NCI-H2081 (cell line): ENCODE data around the gene LSP1.
"Not testable (repeated sequence)": the region's sequence is repeated elsewhere in the genome, so short reads cannot be mapped to it uniquely, and the experiment has no call there.

ENCODE experiments used
- DNase-seq, 2 experiments: peaks; one replicate each; lab custom pipeline; 2025; lab: John Stamatoyannopoulos, UW

LSP1 gene

DNA sequence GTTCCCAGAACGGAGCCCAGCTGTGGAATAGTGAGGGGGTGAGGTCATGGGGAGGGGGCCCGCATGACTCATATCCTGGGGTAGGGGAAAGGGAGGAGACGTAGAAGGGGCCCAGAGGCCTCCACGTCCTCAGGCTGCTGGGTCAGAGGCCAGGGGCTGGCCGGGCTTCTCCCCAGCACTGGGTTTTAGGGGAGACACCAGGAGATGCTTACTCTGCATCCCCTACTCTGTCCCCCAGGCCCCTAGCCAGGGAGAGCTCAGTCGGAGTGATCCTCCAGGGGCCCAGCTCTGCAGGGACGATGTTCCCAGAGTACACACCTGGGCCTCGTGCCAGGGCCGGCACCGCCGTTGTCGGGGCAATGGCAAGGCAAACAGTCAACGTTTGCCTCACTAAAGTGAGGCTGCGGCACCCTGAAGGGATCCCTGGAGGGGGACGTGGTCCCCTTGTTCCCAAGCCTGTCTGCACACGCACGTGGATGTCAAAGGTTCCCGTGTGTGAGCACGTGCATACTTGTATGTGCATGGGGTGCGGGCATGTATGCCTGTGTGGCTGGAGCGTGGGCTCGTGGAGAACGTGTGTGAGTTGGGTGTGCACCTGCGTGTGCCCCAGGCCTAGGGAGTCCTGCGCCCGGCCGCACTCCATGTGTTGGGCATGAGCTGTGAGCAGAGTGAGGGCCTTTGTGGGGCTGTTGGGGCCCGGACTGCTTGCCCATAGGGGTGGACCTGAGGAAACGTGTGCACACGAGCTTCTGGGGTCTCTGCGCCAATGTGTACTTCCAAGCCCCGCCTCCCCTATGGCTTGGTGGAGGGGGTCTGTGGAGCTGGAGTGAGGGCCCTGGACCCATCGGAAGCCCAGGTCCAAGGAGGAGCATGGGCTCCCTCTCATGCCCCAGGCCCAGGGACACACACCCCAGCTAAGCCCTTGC lies 24.6 kb downstream of the LSP1 start:
- peak; percentile 31 to 75 for DNase-seq

DNA sequence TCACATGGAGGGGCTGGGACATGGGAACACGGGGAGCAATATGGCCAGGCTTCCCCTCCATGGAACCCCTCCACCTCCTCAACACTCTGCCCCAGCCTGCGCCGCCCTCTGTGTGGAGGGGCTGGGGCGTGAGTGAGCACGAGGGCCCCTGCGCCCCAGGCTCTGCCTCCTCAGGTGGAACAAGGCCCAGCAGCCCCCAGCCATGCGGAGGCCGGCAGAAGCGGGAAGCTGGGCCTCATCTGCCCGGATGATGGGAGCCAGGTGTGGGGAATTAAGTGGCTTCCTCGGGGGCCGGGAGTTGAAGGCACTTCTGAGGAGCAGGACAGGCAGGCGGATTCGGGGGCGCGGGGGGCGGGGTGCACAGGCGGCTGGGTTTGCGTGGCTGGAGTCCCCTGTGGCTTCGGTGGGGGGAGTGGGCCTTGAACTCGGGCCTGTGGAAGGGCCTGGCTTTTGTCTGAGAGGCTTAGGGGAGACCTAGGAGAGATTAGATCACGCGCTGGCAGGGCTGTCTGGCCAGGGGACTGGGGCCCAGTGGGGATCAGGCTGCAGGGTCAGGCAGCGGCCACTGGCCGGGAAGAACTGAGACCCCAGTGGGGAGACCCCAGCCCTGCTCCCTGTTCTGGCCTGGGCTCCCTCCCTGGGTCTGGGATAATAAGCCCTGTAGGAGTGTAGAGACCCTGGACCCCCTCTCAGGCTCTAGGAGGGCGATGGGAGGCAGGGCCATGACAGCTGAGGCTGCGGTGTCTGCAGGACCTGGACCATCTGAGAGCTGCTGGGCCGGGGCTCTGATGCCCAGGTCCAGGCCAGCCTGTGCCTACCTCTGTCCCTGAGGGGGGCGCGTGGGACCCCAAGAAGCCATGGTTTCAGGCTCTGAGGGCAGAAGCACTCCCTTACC lies 25.5 kb downstream of the LSP1 start:
- DNase-seq: no peak

DNA sequence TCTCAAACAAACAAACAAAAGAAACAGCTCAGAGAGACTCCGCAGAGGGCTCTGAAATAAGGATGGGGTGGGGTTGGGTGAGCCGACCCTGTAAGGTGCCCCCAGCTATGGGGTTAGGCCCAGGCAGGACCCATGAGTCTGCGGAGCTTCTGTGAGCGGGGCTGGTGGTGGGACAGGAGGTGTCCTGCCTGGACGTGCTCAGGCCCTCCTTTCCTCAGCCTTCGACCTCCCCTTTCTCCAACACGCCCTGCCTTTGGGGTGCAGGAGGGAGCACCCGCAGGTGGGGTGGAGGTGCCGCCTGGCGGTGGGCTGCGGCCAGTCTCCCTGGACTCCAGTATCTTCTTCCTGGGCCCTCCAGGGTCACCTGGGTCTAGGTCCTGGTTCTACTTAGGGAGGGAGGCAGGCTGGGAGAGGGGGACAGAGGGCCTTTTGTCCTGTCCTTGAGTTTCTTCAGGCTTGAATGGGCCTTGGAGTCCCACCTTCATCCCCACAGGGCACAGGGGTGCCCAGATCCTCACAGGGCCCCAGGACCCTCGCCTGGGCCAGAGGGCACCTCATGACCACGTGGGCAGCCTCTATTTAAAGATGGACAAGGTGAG lies 26.6 kb downstream of the LSP1 start:
- DNase-seq: no peak

DNA sequence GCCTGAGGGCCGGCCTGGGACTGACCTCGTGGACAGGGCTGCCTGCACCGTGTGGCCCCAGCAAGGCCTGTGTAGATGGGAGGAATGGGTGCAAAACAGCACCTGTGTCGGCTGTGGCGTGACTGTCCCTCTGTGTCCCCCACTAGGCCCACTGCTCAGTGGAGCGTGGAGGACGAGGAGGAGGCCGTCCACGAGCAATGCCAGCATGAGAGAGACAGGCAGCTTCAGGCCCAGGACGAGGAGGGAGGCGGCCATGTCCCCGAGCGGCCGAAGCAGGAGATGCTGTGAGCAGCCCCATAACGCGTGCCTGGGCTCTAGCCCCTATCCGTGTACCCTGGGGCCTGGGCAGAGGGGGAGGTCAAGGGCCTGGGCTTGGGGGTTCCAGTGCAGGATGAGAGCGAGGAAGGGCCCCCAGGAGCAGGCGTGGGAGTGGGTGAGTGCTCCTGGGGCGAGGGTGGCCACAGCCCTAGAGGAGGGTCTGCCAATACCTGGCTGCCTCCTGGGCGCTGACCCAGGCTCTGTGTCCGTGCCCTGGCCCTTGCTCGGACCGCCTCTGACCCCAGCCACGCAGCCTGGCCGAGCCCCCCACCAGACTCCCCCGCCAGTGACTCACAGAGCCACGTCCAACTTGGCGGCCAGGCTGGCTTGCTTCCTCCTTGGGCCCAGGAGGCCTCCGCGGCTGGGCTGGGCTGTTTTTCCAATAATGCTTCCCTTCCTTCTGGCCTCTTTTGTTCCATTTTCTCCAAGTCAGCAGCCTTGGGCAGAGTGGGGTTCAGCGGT lies 27.2 kb downstream of the LSP1 start:
- no peak for DNase-seq

DNA sequence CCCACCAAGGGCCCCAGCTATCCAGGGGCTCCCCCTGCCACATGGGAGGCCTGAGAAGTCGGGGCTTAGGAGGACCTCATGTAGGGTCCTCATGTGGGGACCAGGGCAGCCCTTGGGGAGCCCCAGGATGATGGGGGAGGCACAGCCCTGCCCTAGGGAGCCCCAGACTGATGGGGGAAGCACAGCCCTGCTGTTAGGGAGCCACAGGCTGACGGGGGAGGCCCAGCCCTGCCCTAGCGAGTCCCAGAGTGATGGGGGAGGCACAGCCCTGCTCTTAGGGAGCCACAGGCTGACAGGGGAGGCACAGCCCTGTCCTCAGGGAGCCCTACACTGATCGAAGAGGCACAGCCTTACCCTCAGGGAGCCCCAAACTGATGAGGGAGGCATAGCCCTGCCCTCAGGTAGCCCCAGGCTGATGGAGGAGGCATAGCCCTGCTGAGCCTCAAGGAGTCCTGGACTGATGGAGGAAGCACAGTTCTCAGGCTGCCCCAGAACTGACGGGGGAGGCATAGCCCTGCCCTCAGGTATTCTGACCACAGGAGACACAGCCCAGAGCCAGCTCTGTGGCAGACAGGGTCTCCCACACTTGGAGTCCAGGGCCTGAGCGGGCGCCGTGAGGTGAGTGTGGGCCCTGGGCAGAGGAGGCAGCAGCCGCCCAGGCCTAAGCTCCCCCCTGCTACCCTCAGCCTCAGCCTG lies 28.0 kb downstream of the LSP1 start:
- DNase-seq: no peak

DNA sequence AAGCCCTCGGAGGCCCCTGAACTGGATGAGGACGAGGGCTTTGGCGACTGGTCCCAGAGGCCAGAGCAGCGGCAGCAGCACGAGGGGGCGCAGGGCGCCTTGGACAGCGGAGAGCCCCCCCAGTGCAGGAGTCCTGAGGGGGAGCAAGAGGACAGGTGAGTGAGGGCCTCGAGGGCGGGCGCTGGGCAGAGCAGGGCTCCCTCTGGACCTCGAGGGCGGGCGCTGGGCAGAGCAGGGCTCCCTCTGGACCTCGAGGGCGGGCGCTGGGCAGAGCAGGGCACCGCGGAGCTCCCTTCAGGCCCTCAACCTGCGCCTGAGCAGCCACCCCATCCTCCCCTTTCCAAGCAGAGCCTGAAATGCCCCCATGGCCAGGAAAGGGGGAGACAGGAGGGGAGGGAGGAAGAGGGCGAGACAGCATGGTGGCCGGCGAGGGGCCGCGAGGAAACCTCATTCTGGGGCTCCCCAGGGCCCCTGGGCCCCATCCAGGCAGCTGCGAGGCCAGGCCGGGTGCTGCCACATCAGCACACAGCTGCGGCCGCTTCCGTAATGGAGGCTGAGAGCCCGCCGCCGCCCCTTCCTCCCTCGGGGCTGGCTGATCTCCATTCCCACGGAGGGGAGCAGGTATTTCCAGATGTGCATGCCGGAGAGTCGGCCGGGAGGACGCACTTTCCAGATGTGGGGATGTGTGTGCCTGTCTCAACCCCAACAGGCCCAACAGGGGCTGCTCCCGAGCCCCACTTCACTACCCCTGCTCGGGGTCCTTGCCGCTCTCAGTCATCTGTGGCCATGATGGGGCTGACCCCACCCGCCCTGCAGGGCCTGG lies 28.8 kb downstream of the LSP1 start:
- no peak for DNase-seq

DNA sequence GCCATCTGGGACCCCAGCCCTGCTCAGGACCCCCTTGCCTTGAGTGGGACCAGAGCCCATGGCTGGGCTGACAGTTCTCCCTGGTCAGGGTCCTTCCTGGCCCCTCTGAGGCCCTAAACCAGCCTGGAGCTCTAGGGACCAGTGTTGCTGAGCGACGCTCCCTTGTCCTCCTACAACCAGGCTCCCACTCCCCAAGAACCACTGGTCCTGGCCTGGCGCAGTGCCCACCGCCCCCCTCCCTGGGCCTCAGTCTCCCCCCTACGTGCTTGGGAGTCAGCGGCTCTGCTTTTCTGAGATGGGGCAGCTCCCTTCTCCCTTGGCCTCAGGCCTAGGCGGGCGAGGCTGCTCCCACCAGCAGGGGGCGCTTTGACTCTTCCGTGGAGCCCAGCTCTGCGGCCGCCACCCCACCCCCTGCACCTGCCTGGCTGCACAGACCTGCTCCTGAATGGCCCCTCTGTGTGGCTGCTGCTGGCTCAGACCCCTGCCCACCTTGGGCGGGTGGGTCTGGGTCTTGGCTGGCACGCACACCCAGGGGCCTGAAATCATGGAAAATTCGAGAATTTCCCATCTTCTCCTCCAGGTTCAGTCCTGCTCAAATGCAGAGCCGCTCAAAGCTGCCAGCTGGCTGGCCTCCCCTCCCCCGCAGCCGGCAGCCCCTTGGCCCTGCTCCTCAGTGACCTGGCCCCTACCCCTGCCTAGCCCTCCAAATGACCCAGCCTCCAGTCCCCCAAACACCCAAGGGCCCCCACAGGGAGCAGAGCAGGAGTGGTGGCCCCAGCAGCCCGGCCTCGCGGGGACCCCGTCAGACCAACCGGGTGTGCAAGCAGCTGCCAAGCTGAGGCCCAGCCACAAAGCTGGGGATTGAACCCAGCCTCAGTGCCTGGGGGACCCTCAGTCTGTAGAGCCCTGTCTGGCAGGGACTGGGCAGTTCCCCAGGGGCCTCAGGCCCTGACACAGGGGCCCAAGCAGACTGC lies 29.7 kb downstream of the LSP1 start:
- peak; percentile 60 to 69 for DNase-seq

DNA sequence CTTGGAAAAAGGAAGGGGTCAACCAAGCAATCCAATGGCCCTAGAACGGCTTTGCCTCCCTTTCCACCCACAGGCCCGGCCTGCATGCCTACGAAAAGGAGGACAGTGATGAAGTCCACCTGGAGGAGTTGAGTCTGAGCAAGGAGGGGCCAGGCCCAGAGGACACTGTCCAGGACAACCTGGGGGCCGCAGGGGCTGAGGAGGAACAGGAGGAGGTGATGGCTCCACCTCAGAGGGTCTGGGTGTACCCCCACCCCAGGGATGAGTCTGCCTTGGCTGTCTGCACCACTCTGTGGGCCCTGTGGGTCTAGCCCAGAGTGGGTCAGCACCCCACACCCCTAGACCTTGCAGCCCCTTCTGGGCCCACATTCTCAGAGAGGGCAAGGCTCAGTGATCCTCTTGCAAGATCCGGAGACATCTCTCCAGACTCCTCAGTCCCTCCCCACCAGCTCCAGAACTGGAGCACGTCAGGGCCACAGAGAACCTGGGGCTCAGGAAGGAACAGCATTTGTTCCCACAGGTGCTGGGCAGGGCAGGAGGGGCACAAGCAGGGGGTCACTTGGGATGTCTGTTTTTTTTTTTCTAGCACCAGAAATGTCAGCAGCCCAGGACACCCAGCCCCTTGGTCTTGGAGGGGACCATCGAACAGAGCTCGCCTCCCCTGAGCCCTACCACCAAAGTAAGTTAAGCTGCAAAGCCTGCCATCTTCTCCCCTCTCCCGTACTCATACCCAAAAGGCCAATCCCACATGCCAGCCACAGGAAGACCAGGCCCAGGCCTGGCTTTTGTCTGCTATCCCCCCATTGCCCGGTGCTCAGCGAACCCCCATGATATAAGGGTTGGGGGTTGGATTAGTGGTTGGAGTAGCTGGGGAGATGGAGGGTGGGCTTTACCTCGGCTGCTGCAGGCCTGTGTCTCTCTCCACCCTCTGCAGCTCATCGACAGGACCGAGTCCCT lies 30.7 kb downstream of the LSP1 start:
- no peak for DNase-seq

DNA sequence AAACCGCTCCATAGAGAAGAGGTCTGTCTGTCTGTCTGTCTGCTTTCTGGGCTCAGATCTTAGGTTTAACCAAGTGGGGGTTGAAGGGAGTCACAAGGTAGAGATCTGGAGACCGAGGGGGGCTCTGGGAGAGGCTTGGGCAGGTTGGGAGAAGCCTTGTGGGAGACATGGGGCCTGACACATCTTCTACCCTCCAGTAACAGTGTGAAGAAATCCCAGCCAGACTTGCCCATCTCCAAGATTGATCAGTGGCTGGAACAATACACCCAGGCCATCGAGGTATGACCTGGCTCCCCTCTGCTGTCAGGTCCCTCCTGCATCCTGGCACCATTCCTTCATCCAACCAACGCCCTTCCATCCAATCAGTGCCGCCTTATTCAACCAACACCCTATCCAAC lies 31.4 kb downstream of the LSP1 start:
- DNase-seq: no peak

DNA sequence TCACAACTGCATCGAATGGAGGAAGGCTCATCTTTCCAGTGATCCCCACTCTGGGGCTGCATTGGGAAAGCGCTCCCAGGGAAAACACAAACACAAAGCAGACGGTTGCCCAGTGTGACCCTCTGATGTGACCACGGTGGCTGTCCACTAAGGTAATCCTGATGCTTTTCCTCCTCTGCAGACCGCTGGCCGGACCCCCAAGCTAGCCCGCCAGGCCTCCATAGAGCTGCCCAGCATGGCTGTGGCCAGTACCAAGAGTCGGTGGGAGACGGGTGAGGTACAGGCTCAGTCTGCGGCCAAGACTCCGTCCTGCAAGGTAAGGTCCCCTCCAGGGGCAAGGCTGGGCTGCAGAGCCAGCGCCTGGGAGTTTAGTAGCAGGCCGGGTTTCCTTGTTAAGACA lies 33.7 kb downstream of the LSP1 start:
- DNase-seq: not testable (repeated sequence)

DNA sequence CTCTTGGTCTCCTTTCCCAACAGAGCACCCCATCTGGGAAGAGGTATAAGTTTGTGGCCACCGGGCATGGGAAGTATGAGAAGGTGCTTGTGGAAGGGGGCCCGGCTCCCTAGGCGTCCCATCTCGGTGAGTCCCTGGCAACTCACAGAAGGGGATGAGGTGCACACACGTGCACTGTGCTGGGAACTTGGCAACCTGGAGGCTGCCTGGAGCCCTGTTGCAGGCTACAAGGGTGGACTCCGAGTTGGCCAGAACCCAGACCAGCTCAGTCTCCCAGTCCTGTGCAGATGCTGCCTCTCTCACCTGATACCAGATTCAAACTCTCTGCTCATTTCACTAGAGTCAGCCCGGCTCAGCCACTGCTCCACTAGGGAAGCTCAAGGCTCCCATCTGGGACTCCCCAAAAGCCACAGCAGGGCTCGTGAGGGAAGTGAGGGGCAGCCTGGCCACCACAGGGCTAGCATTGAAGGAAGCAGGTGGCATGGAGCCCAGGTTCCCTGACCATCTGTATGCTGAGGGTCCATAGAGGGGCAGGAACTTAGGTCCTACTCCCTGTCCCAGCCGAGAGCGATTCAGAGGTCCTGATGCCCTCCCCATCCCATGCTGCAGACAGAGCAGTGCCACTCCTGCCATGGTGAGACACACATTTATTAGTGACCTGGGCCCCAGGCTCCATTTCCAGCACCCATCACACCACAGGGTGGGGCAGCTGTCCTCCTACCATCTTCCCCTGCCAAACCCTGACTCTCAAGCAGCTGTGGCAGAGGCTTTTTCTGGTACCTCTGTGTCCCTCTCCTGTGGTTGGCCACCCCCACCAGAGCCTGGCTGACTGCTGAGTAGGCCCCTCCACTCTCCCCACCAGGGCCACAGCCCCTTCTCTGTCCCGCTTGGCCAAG lies 34.8 kb downstream of the LSP1 start:
- DNase-seq: no peak

DNA sequence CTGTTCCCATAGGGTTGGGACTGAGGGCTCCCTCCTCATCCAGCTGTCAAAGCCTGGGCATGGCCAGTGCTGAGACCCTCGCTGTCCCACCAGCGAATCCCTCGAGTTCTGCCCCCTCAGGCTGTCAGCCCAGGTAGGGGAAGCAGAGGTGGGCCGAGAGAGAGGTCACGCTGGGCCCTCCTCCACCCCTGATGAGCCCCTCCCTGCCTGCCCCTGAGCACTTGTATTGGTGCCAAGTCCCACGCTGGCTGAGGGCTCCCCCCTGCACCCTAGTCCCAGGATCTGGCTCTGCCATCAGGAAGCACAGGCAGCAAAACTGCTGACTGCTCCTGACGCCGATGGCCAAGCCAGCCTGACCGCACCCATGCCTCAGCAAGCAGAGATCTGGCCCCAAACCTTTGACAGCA lies 35.5 kb downstream of the LSP1 start:
- no peak for DNase-seq

DNA sequence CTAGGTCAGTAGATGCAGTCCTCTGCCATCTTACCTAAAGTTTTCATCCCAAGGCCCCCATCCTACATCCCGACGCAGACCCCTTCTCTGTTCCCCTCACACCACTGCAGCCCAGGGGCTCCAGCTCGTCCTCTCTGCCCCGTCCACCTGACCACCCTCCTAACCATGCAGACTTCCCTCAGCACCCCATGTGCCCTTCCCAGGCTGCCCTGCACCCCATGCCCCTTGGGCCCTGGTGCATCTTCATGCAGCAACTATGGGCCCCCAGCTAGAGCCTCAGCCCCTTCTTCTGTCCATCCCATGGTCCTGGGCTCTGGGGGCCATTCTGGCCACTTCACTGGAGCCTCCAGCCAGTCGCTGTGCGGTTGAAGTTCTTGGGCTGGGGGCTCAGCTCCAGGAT lies 35.9 kb downstream of the LSP1 start:
- no peak for DNase-seq

DNA sequence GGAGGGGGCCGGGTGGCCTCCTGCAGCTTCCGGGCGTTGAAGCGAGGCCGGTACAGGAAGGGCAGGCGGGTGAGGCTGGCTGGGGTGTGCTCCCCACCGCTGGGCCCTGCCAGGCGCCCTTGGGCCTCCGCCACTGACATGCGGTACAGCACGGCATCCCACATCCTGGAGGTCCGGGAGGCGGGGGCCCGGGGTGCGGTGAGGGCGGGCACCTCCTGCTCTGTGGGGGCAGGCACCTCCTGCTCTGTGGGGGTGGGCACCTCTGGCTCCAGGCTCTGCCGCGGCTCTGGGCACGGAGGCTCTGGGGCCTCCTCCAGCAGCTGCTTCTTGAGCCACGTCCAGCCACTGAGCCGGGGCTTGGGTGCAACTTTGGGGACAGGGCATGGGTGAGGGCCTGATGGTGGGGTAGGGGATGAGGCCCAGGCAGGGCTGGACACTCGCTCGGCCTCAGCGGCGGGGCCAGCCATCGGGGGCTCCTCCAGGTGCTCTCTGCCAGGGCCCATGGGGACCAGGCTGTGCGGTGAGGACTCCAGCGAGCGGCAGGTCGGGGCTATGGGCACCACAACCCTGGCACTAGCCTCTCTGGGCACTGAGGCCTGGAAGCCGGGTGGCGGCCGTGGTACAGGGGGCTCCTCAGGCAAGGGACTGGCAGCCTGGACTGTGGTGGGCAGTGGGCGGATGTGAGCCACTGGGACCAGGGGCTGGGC lies 36.5 kb downstream of the LSP1 start:
- no peak for DNase-seq

DNA sequence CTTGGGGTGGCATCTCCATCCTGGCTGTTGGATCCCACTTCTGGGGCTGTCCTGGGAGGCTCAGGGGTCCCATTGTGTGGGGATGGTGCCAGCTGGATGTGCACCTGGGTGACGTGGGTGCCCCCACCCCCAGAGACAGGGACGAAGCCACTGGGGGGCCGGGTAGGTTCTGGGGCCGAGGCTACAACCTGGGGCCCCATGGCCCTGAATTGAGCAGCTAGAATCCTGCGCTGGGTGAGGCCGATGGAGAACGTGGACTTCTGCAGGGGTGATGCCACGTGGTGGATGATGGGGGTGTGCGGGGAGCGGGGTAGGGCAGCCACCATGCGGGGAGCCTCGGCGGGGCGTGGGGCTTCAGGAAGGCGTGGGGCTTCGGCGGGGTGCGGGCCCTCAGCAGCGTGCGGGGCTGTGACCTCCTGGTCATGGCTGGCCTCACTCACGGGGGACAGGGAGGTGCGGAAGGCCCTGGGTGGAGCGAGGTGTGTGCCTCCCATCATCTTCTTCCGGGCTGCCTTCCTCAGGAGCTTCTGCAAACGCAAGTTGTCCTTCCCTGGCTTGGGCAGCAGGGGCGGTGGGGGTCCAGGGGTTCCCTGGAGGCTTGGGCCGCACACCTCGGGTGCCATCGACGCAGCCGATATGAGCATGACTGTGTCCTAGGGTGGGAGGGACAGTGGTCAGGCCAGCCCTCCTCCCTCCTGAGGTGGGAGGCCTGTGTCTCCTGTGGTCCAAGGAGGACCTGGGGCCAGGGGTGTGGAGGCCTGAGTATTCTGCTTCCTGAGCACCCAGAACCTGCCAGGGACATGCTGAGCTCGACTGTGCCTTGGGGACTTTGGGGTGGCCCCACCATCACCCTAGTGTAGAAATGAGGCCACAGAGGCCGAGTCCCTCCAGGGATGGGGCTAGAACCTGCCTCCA lies 37.3 kb downstream of the LSP1 start:
- DNase-seq: no peak
